ENCODE results near the gene LCN6.
"Not testable (repeated sequence)": the region's sequence is repeated elsewhere in the genome, so short reads cannot be mapped to it uniquely, and the experiment has no call there.

The LCN6 gene

GRCh38 chr9:136759001-136759400, 10.7 kb upstream of the LCN6 start:
- DNase-seq: no peak

GRCh38 chr9:136757751-136758140, 9.4 kb upstream of the LCN6 start:
- no peak for DNase-seq

GRCh38 chr9:136757328-136757727, 9.0 kb upstream of the LCN6 start:
- no peak for DNase-seq

GRCh38 chr9:136756836-136757235, 8.5 kb upstream of the LCN6 start:
- DNase-seq: no peak

GRCh38 chr9:136756134-136756438, 7.8 kb upstream of the LCN6 start:
- no peak for DNase-seq

GRCh38 chr9:136755302-136756133, 7.2 kb upstream of the LCN6 start:
- not testable (repeated sequence) for DNase-seq

GRCh38 chr9:136754626-136755301, 6.4 kb upstream of the LCN6 start:
- no peak for DNase-seq

GRCh38 chr9:136754059-136754572, 5.8 kb upstream of the LCN6 start:
- DNase-seq: no peak

- DNase-seq: no peak
These were observed 5.2 kb upstream of the LCN6 start for GRCh38 chr9:136753371-136754058.

- DNase-seq: no peak
These were observed 3.5 kb upstream of the LCN6 start for GRCh38 chr9:136751814-136752213.

- DNase-seq: no peak
These were observed 2.9 kb upstream of the LCN6 start for GRCh38 chr9:136751244-136751643.

GRCh38 chr9:136750526-136750925, 2.2 kb upstream of the LCN6 start:
- DNase-seq: no peak

- no peak for DNase-seq
These were observed 614 bp upstream of the LCN6 start for GRCh38 chr9:136748666-136749611.

GRCh38 chr9:136747161-136748060, 914 bp downstream of the LCN6 start:
- no peak for DNase-seq

GRCh38 chr9:136746621-136747020, 1.7 kb downstream of the LCN6 start:
- no peak for DNase-seq

GRCh38 chr9:136746155-136746490, 2.2 kb downstream of the LCN6 start:
- no peak for DNase-seq

GRCh38 chr9:136745389-136746154, 2.8 kb downstream of the LCN6 start:
- DNase-seq: no peak

GRCh38 chr9:136744773-136745172, 3.6 kb downstream of the LCN6 start:
- no peak for DNase-seq

- no peak for DNase-seq
These were observed 4.6 kb downstream of the LCN6 start for GRCh38 chr9:136743639-136744211.

GRCh38 chr9:136742591-136743391, 5.5 kb downstream of the LCN6 start, which contains the start of gene LCN10:
TSS of gene LCN10 (minus strand) at chr9:136742940. CDS start at chr9:136742903, 37 bp downstream.
- peak; percentile 45 for DNase-seq

Measured in eye (tissue), 1 donor.